Muscle of leg (tissue), 16 donors: ENCODE data around the gene PRR3. TPM values are rescaled to one million over a fixed set of nuclear protein-coding genes. Genes with fewer than 3 reads are reported as not detected.

ENCODE experiments used
- DNase-seq: peaks from one replicate; pipeline ENCODE4 v3.0.0; 2013
- H3K27ac ChIP-seq: one replicate; pipeline ENCODE4 v1.5.1; 2013; ENCODE audit warnings: mild to moderate bottlenecking, low read length, control low read depth
- H3K27me3 ChIP-seq: one replicate; pipeline ENCODE4 v1.6.1; 2013; ENCODE audit warnings: low read length; ENCODE audit not compliant: control insufficient read depth, insufficient read depth
- H3K36me3 ChIP-seq: one replicate; pipeline ENCODE4 v1.6.1; 2013; ENCODE audit warnings: low read length; ENCODE audit not compliant: control insufficient read depth, insufficient read depth
- H3K4me1 ChIP-seq: one replicate; pipeline ENCODE4 v1.6.1; 2013; ENCODE audit warnings: low read length; ENCODE audit not compliant: control insufficient read depth, insufficient read depth
- H3K4me3 ChIP-seq: one replicate; pipeline ENCODE4 v1.5.1; 2013; ENCODE audit warnings: low read length, control low read depth
- H3K9me3 ChIP-seq: replicated peaks from 2 replicates; pipeline ENCODE4 v1.6.1; 2013; ENCODE audit warnings: low read depth, low read length; ENCODE audit not compliant: control insufficient read depth
- WGBS: methylation state at CpG from one replicate; pipeline ENCODE4 v1.1.5; 2013; ENCODE audit warnings: missing lambda C conversion rate; ENCODE audit not compliant: insufficient coverage; 5-methylcytosine and 5-hydroxymethylcytosine counted together
- long read RNA-seq, 11 donors: transcript quantifications; one replicate each; lab custom pipeline, GENCODE V29; 2026
- polyA plus RNA-seq, 8 donors: library from polyadenylated mRNA; unstranded; fragments of 120-200 nt; gene quantifications; one replicate each; pipeline versions ENCODE4 v1.2.1 to v1.2.3, GENCODE V29; 2013; ENCODE audit warnings: inconsistent platforms in 1 of 8, low replicate concordance in 1 of 8; ENCODE audit not compliant: insufficient read length in 8 of 8, insufficient read depth in 1 of 8
- total RNA-seq: library from RNA; stranded (reverse); fragments of 120-200 nt; gene quantifications from one replicate; pipeline ENCODE4 v1.2.4, GENCODE V29; 2013

PRR3 gene, protein sequence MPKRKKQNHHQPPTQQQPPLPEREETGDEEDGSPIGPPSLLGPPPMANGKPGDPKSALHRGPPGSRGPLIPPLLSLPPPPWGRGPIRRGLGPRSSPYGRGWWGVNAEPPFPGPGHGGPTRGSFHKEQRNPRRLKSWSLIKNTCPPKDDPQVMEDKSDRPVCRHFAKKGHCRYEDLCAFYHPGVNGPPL
- total RNA-seq (10.7 TPM), polyA plus RNA-seq (10 to 100 TPM; 18.2 to 25.3 (median 22.9) TPM)
- long read RNA-seq, donor 1, partial matches to known transcripts: 0 of 3 reads
- long read RNA-seq, donor 1, other reads (novel, unspliced or antisense): 0 of 3 reads
- long read RNA-seq, donor 2: 0 reads
- long read RNA-seq, donor 3, partial matches to known transcripts: 0 of 4 reads
- long read RNA-seq, donor 3, other reads (novel, unspliced or antisense): 0 of 4 reads
- long read RNA-seq, donor 4, partial matches to known transcripts: 0 of 5 reads
- long read RNA-seq, donor 4, other reads (novel, unspliced or antisense): 0 of 5 reads
- long read RNA-seq, donor 5, transcript PRR3-201 (3 exons, 1,797 nt): major isoform, 6 of 14 reads
- long read RNA-seq, donor 5, partial matches to known transcripts: 0 of 14 reads
- long read RNA-seq, donor 5, other reads (novel, unspliced or antisense): 0 of 14 reads
- long read RNA-seq, donor 6, transcript PRR3-201 (3 exons, 1,797 nt): major isoform, 5 of 13 reads
- long read RNA-seq, donor 6, partial matches to known transcripts: 5 of 13 reads
- long read RNA-seq, donor 6, other reads (novel, unspliced or antisense): 0 of 13 reads
- long read RNA-seq, donor 7, partial matches to known transcripts: 0 of 7 reads
- long read RNA-seq, donor 7, other reads (novel, unspliced or antisense): 0 of 7 reads
- long read RNA-seq, donor 8, partial matches to known transcripts: 0 of 1 reads
- long read RNA-seq, donor 8, other reads (novel, unspliced or antisense): 0 of 1 reads
- long read RNA-seq, donor 9, partial matches to known transcripts: 0 of 6 reads
- long read RNA-seq, donor 9, other reads (novel, unspliced or antisense): 0 of 6 reads
- long read RNA-seq, donor 10, partial matches to known transcripts: 0 of 4 reads
- long read RNA-seq, donor 10, other reads (novel, unspliced or antisense): 0 of 4 reads
- long read RNA-seq, donor 11, partial matches to known transcripts: 0 of 3 reads
- long read RNA-seq, donor 11, other reads (novel, unspliced or antisense): 0 of 3 reads

DNA sequence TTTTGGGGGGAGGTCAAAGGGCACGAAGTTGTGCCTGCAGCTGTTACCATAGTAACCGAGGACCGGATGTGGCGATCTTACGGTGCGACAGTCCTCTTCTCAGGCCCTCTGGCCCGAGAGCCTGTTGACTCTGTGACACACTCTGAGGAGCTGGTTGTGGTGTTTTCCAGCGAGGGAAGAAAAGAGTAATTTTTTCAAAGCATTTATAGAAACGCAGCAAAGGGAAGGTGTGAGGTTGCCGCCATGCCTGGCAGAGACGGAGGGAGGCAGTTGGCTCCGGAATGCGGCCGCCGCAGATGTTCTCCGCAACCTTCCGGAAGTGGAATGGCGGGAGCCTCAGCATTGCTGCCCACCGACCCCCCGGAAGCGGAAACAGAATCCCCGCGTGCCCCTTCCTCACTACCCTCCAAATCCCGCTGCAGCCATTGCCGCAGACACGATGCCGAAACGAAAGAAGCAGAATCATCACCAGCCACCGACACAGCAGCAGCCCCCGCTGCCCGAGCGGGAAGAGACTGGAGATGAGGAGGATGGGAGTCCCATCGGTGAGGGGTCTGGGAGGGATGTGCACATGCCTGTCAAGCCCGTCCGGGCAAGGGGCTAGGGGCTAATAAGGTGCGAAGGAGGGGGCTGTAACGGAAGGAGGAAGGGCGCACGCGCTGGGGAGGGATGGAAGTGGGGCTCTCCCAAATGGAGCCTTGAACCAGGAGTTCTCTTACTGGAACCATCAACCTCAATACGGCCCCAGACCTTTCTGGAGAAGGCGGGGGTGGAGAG, at the start of gene PRR3:
Gene PRR3, plus strand, starts transcription at position 390 of the 777 bp plus-strand sequence. Its CDS starts 50 bp downstream, at position 440.
- WGBS: 1% methylated on average over 25 of the region's 42 CpGs
- Histone ChIP-seq H3K4me1 (peaks cover 22% of the 10 kb centered on the region), H3K27me3 (no peaks in the 10 kb centered on the region), H3K36me3 (peaks cover 35% of the 10 kb centered on the region), H3K27ac (peak within 1 kb of the TSS; percentile 99), H3K4me3 (peak within 1 kb of the TSS; percentile 99), H3K9me3 (no peaks in the 10 kb centered on the region)
- DNase-seq: peak; percentile 97

DNA sequence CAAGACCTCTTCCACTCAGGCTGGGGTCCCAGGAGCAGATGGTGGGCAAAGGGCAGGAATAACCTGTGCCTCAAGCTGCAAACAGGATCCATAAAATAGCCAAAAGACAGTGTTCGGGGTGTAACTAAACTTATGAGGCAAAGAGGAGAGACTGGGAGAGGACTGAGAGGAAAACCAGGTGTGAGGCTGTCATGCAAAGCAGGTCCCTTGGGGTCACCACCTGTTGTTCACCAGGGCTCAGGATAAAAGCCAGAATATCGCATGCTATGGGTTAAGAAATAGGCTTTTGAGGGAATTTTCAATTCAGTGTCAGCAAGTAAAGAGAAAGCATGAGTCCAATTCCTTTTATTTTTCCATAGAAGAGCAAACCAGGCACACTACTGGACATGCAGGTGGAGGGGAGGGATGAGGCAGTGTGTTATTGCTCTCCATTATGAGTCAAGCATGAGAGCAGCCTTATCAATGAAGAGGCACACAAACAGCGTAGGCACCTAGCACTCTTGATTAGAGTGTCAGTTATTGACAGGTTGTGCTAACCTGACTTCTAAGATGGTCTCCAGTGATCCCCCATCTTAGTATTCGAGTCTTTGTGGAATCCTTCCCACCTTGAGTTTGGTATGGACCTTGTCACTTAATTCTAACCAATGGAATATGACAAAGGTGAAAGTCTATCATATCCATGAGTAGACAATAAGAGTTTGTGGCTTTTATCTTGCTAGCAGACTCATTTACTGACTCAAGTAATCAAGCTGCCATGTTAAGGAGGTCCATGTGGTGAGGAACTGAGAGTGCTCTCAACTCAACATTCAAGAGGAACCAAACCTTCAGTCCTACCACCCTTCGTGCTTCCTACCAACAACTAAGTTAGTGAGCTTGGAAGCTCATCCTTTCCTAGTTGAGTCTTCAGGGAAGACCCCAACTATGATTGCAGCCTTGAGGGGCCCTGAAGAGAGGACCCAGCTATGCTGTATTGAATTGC, 49.0 kb upstream of the PRR3 start:
- WGBS: 53% methylated on average over 2 of the region's 5 CpGs
- Histone ChIP-seq H3K27me3 (no peaks in the 10 kb centered on the region), H3K4me1 (no peaks in the 10 kb centered on the region), H3K36me3 (no peaks in the 10 kb centered on the region), H3K9me3 (no peaks in the 10 kb centered on the region), H3K4me3 (no peak overlapping the region), H3K27ac (no peak overlapping the region)
- DNase-seq: no peak

GRCh38 chr6:30508890-30509736, 48.0 kb upstream of the PRR3 start:
- no peaks in the 10 kb centered on the region for H3K27me3 ChIP-seq
- H3K36me3 ChIP-seq: no peaks in the 10 kb centered on the region
- no CpG with 5 or more reads among the region's 5 CpGs for WGBS
- DNase-seq: peak; percentile 51
- no peaks in the 10 kb centered on the region for H3K4me1 ChIP-seq
- no peaks in the 10 kb centered on the region for H3K9me3 ChIP-seq
- no peak overlapping the region for H3K4me3 ChIP-seq
- H3K27ac ChIP-seq: peak overlapping the region; percentile 51

DNA sequence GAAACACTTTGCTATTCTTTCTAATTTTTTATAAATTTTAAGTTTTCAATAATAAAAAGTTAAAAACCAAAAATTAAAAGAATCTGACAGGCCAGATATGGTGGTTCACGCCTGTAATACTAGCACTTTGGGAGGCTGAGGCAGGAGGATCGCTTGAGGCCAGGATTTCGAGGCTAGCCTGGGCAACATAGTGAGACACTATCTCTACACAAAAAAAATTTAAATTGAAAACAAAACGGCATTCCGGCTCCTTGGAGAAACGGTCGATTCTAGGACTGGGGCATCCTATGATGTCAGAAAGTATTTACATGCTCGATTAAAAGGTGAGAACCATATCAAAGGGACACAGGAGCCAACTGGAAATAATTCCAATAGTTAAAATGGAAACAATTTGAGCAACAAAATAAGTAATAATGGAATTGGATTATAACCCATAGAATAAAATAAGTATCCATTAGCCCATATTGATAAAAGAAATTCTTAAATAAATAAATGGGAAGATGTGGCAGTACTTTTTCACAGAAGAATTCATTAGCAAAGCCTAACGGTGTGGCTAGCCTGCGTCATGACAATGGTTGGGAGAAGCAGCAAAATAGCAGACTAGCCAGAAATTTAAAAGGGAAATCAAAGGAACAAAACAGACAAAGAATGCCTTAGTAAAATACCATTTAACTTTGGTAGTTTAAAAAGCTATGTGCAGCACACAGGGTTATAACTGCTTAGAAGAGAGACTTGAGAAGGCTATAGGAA, 46.5 kb upstream of the PRR3 start:
- Histone ChIP-seq H3K9me3 (no peaks in the 10 kb centered on the region), H3K4me3 (no peak overlapping the region), H3K4me1 (no peaks in the 10 kb centered on the region), H3K27ac (no peak overlapping the region), H3K36me3 (no peaks in the 10 kb centered on the region), H3K27me3 (peaks cover 2% of the 10 kb centered on the region)
- WGBS: no CpG with 5 or more reads among the region's 10 CpGs
- DNase-seq: no peak

DNA sequence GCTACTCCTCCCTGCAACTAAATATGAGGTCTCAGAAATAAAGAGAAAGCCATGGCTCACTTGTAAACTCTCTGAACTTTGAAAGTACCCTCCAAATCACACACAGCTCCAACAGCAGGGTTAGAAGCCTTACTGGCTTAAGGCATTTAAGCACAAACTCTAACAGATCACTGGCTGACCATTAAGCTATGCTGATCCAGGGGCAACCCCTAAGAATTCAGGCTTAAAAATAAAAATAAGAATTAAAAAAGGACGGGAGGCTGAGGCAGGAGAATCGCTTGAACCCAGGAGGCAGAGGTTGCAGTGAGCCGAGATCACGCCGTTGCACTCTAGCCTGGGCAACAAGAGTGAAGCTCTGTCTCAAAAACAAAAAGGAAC, 45.9 kb upstream of the PRR3 start:
- WGBS: 71% methylated on average over 5 of the region's 5 CpGs
- no peaks in the 10 kb centered on the region for H3K36me3 ChIP-seq
- no peak for DNase-seq
- H3K27ac ChIP-seq: no peak overlapping the region
- peaks cover 4% of the 10 kb centered on the region for H3K27me3 ChIP-seq
- peaks cover 3% of the 10 kb centered on the region for H3K4me1 ChIP-seq
- H3K4me3 ChIP-seq: no peak overlapping the region
- no peaks in the 10 kb centered on the region for H3K9me3 ChIP-seq

GRCh38 chr6:30513451-30513850, 43.6 kb upstream of the PRR3 start:
- no peak overlapping the region for H3K27ac ChIP-seq
- H3K4me1 ChIP-seq: peaks cover 8% of the 10 kb centered on the region
- peaks cover 4% of the 10 kb centered on the region for H3K27me3 ChIP-seq
- H3K36me3 ChIP-seq: no peaks in the 10 kb centered on the region
- no CpG with 5 or more reads among the region's 2 CpGs for WGBS
- H3K4me3 ChIP-seq: no peak overlapping the region
- no peaks in the 10 kb centered on the region for H3K9me3 ChIP-seq
- no peak for DNase-seq

DNA sequence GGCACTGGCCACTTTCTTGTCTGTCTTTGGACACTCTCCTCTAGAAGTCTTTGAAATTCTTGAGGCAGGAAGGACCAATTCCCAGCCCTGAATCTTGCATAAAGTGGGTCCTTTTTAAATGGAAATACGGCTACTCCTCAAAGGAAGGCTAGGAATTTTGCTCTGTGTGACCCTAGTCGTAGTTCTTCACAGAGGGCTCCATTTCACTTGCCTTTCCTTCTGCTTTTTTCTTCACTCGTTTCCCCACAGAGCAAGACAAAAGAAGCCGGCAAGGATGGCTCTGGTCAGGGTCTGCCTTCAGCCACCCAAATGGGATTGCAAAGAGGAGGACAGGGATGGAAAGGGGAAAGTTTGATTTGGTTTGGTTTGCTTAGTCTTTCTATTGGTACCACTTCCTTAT, 42.0 kb upstream of the PRR3 start:
- peaks cover 4% of the 10 kb centered on the region for H3K27me3 ChIP-seq
- no peak for DNase-seq
- H3K27ac ChIP-seq: peak overlapping the region; percentile 95
- H3K4me3 ChIP-seq: no peak overlapping the region
- no peaks in the 10 kb centered on the region for H3K9me3 ChIP-seq
- H3K36me3 ChIP-seq: no peaks in the 10 kb centered on the region
- 30% methylated on average over 2 of the region's 4 CpGs for WGBS
- peaks cover 8% of the 10 kb centered on the region for H3K4me1 ChIP-seq
